Mesenchymal stem cell (in vitro differentiated cells and primary cell): ENCODE results near the gene RPS23.

ENCODE experiments used
- DNase-seq: peaks from one replicate; pipeline ENCODE4 v3.0.0-alpha.2; 2013
- H2AFZ ChIP-seq: one replicate; pipeline ENCODE4 v1.6.1; 2013; ENCODE audit warnings: low read depth, mild to moderate bottlenecking, control low read depth, inconsistent platforms, low read length, moderate library complexity
- H2AK5ac ChIP-seq: 2 replicates; pipeline ENCODE4 v1.6.1; 2013; ENCODE audit warnings: low read length, moderate library complexity, mild to moderate bottlenecking, inconsistent platforms; ENCODE audit not compliant: severe bottlenecking
- H2BK120ac ChIP-seq: one replicate; pipeline ENCODE4 v1.6.1; 2013; ENCODE audit warnings: low read depth, mild to moderate bottlenecking, inconsistent platforms, low read length, moderate library complexity
- H2BK12ac ChIP-seq, 2 experiments: one replicate each; pipeline ENCODE4 v1.6.1; 2013; ENCODE audit warnings: inconsistent platforms in 2 of 2, low read length in 2 of 2, mild to moderate bottlenecking in 2 of 2, moderate library complexity in 2 of 2, control low read depth in 1 of 2
- H2BK15ac ChIP-seq: one replicate; pipeline ENCODE4 v1.6.1; 2013; ENCODE audit warnings: mild to moderate bottlenecking, low read depth, inconsistent platforms; ENCODE audit not compliant: poor library complexity, severe bottlenecking
- H2BK5ac ChIP-seq: 2 replicates; pipeline ENCODE4 v1.6.1; 2013; ENCODE audit warnings: low read depth, mild to moderate bottlenecking, low read length, control low read depth, inconsistent platforms; ENCODE audit not compliant: poor library complexity, severe bottlenecking
- H3K14ac ChIP-seq, 2 experiments: one replicate each; pipeline ENCODE4 v1.6.1; 2013; ENCODE audit warnings: inconsistent platforms in 2 of 2, low read length in 2 of 2, control low read depth in 1 of 2, mild to moderate bottlenecking in 1 of 2, moderate library complexity in 1 of 2
- H3K18ac ChIP-seq, 2 experiments: one replicate each; pipeline ENCODE4 v1.6.1; 2013; ENCODE audit warnings: inconsistent platforms in 2 of 2, low read length in 2 of 2, control low read depth in 1 of 2, low read depth in 1 of 2, mild to moderate bottlenecking in 1 of 2
- H3K23ac ChIP-seq, 2 experiments: one replicate each; pipeline ENCODE4 v1.6.1; 2013; ENCODE audit warnings: inconsistent platforms in 2 of 2, low read length in 2 of 2, mild to moderate bottlenecking in 2 of 2, moderate library complexity in 2 of 2, control low read depth in 1 of 2
- H3K27ac ChIP-seq: 2 replicates; pipeline ENCODE4 v1.5.1; 2013; ENCODE audit warnings: mild to moderate bottlenecking, moderate library complexity, low read length, control low read depth, inconsistent platforms; ENCODE audit not compliant: poor library complexity, severe bottlenecking
- H3K27me3 ChIP-seq, 2 experiments: 2 replicates each; pipeline versions ENCODE4 v1.6.1 to v1.7.0; 2013; ENCODE audit warnings: low read length in 2 of 2, mild to moderate bottlenecking in 2 of 2, moderate library complexity in 2 of 2, control low read depth in 1 of 2, inconsistent platforms in 1 of 2; ENCODE audit not compliant: control insufficient read depth in 1 of 2, insufficient read depth in 1 of 2
- H3K36me3 ChIP-seq, 2 experiments: 2 replicates each; pipeline versions ENCODE4 v1.6.1 to v1.7.0; 2013; ENCODE audit warnings: low read length in 2 of 2, control low read depth in 1 of 2, inconsistent platforms in 1 of 2, low read depth in 1 of 2, mild to moderate bottlenecking in 1 of 2; ENCODE audit not compliant: insufficient read depth in 2 of 2, control insufficient read depth in 1 of 2
- H3K4ac ChIP-seq, 2 experiments: one replicate each; pipeline ENCODE4 v1.6.1; 2013; ENCODE audit warnings: inconsistent platforms in 2 of 2, low read length in 2 of 2, mild to moderate bottlenecking in 2 of 2, moderate library complexity in 2 of 2, control low read depth in 1 of 2, low read depth in 1 of 2
- H3K4me1 ChIP-seq: 2 replicates; pipeline ENCODE4 v1.6.1; 2013; ENCODE audit warnings: low read depth, low read length, control low read depth; ENCODE audit not compliant: control insufficient read depth, insufficient read depth
- H3K4me2 ChIP-seq: 2 replicates; pipeline ENCODE4 v1.6.1; 2013; ENCODE audit warnings: low read length, mild to moderate bottlenecking, inconsistent platforms; ENCODE audit not compliant: poor library complexity, severe bottlenecking
- H3K4me3 ChIP-seq, 2 experiments: 2 replicates each; pipeline versions ENCODE4 v1.5.1 to v1.7.0; 2013; ENCODE audit warnings: low read length in 2 of 2, mild to moderate bottlenecking in 2 of 2, control low read depth in 1 of 2, low read depth in 1 of 2; ENCODE audit not compliant: insufficient read depth in 1 of 2
- H3K79me1 ChIP-seq: replicated peaks from 2 replicates; pipeline ENCODE4 v1.6.1; 2013; ENCODE audit warnings: mild to moderate bottlenecking, control low read depth, low read length, inconsistent platforms; ENCODE audit not compliant: poor library complexity, severe bottlenecking
- H3K9ac ChIP-seq: 2 replicates; pipeline ENCODE4 v1.7.0; 2013; ENCODE audit warnings: mild to moderate bottlenecking, low read length, moderate library complexity
- H3K9me3 ChIP-seq: 2 replicates; pipeline ENCODE4 v1.7.0; 2013; ENCODE audit warnings: mild to moderate bottlenecking, low read length; ENCODE audit not compliant: control insufficient read depth
- H4K8ac ChIP-seq: one replicate; pipeline ENCODE4 v1.6.1; 2013; ENCODE audit warnings: inconsistent platforms, mild to moderate bottlenecking, low read length, moderate library complexity
- H4K91ac ChIP-seq: one replicate; pipeline ENCODE4 v1.6.1; 2013; ENCODE audit warnings: mild to moderate bottlenecking, low read length, inconsistent platforms
- WGBS: methylation state at CpG from one replicate; pipeline ENCODE4 v1.1.7; 2013; ENCODE audit warnings: mixed read lengths; 5-methylcytosine and 5-hydroxymethylcytosine counted together

Gene RPS23

DNA sequence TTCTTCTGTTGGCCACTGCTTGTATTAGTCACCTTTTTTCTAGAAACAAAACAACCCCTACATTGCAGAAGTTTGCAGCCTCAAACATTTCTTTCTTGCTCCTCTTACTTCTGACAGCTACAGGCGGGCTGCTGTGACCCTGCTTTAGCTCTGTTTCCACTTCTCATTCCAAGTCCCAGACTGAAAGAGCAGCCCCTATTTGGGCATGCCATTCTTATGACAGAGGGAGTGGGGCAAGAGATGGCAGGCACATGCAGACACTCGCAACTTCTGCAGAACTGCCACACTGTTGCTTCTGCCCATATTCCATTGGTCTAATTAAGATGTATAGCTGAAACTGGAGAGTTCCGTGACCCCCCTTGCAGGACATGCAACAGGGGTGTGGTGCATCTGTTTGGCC, 19.6 kb upstream of the RPS23 start:
- Histone ChIP-seq H3K9me3 (no peaks in the 10 kb centered on the region), H3K27ac (no peak overlapping the region), H2BK120ac (no peak overlapping the region), H3K79me1 (no peaks in the 10 kb centered on the region), H3K36me3 (no peaks in the 10 kb centered on the region), H2AK5ac (no peak overlapping the region), H3K18ac (no peak overlapping the region), H2BK12ac (no peak overlapping the region), H3K9ac (no peak overlapping the region), H4K91ac (no peak overlapping the region), H3K23ac (no peak overlapping the region), H3K27me3 (no peaks in the 10 kb centered on the region), H3K14ac (no peak overlapping the region), H3K4ac (no peak overlapping the region), H4K8ac (no peak overlapping the region), H2AFZ (no peak overlapping the region), H2BK15ac (no peak overlapping the region), H3K4me2 (no peak overlapping the region), H2BK5ac (no peak overlapping the region), H3K4me3 (no peak overlapping the region), H3K4me1 (no peaks in the 10 kb centered on the region)
- no peak for DNase-seq
- 65% methylated on average over 3 of the region's 3 CpGs for WGBS

DNA sequence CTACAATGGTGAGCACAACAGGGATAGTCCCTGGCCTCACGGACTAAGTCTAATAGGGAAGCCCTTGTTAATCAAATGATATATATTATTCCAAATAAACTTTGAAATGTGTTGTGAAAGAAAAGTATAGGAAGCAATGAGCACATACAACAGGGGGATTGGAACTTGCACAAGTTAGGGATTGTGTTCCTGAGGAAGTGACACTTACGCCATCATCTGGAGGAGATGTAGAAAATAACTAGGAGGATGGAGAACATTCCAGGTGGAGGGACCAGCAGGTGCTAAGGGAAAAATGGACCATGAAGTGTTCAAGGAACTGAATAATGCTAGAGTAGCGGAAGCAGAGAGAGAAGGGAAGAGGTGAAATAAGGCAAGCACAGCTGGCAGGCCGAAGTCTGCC, 18.8 kb upstream of the RPS23 start:
- Histone ChIP-seq H2BK5ac (no peak overlapping the region), H2BK12ac (no peak overlapping the region), H3K4ac (no peak overlapping the region), H3K79me1 (no peaks in the 10 kb centered on the region), H4K91ac (no peak overlapping the region), H3K9me3 (no peaks in the 10 kb centered on the region), H2BK120ac (no peak overlapping the region), H2AFZ (no peak overlapping the region), H3K23ac (no peak overlapping the region), H3K4me3 (no peak overlapping the region), H3K18ac (no peak overlapping the region), H2AK5ac (no peak overlapping the region), H3K27ac (no peak overlapping the region), H3K14ac (no peak overlapping the region), H3K4me1 (no peaks in the 10 kb centered on the region), H3K4me2 (no peak overlapping the region), H3K27me3 (no peaks in the 10 kb centered on the region), H3K36me3 (no peaks in the 10 kb centered on the region), H3K9ac (no peak overlapping the region), H4K8ac (no peak overlapping the region), H2BK15ac (no peak overlapping the region)
- DNase-seq: no peak
- WGBS: 91% methylated on average over 3 of the region's 4 CpGs

GRCh38 chr5:82295959-82296531, 17.9 kb upstream of the RPS23 start:
- Histone ChIP-seq H3K36me3 (no peaks in the 10 kb centered on the region), H2BK15ac (no peak overlapping the region), H3K4me1 (no peaks in the 10 kb centered on the region), H3K9me3 (no peaks in the 10 kb centered on the region), H4K8ac (no peak overlapping the region), H3K27ac (no peak overlapping the region), H2BK120ac (no peak overlapping the region), H3K9ac (no peak overlapping the region), H4K91ac (no peak overlapping the region), H3K4me3 (no peak overlapping the region), H3K27me3 (no peaks in the 10 kb centered on the region), H2AFZ (no peak overlapping the region), H2AK5ac (no peak overlapping the region), H3K18ac (no peak overlapping the region), H3K4ac (no peak overlapping the region), H3K79me1 (no peaks in the 10 kb centered on the region), H3K14ac (no peak overlapping the region), H2BK12ac (no peak overlapping the region), H3K4me2 (no peak overlapping the region), H2BK5ac (no peak overlapping the region), H3K23ac (no peak overlapping the region)
- WGBS: no CpG with 5 or more reads among the region's 2 CpGs
- DNase-seq: no peak

DNA sequence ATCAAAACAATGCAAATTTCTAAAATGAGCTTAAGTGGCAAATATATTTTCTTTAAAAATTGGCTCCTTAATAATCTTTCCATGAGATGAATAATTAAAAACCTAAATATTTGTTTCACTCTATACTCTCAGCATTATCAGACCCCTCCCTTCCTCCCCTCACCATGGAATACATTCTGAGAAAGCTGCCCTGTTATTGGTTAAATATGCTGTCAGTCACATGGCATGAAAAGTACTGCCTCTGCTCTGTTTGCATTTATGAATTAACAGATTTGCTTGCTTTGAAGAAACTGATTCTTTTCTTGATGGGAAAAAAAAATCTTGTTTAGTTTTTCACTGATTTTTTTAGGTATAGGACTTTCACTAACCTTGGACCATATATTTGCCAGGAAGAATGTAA, 17.0 kb upstream of the RPS23 start:
- Histone ChIP-seq H3K4me1 (no peaks in the 10 kb centered on the region), H4K91ac (no peak overlapping the region), H2BK15ac (no peak overlapping the region), H3K4ac (no peak overlapping the region), H3K23ac (no peak overlapping the region), H3K9me3 (no peaks in the 10 kb centered on the region), H3K79me1 (no peaks in the 10 kb centered on the region), H3K27ac (no peak overlapping the region), H3K4me3 (no peak overlapping the region), H3K27me3 (no peaks in the 10 kb centered on the region), H2BK12ac (no peak overlapping the region), H3K4me2 (no peak overlapping the region), H2BK5ac (no peak overlapping the region), H2AFZ (no peak overlapping the region), H3K14ac (no peak overlapping the region), H4K8ac (no peak overlapping the region), H2AK5ac (no peak overlapping the region), H3K36me3 (no peaks in the 10 kb centered on the region), H2BK120ac (no peak overlapping the region), H3K18ac (no peak overlapping the region), H3K9ac (no peak overlapping the region)
- no peak for DNase-seq
